Measurements from ENCODE around the gene COL21A1. TPM values are rescaled to one million over a fixed set of nuclear protein-coding genes. Genes with fewer than 3 reads are reported as not detected.

The COL21A1 gene
- total RNA-seq, 2 donors from 2014 or later, result 4.8 to 13.3 TPM

- no peak overlapping the region for H3K4me3 ChIP-seq
- no peaks in the 10 kb centered on the region for H3K4me1 ChIP-seq (replicated peaks)
- TF ChIP-seq POLR2A (IDR thresholded peaks at IDR 0.05) (no peak), CTCF (IDR thresholded peaks at IDR 0.05) (no peak), POLR2AphosphoS5 (IDR thresholded peaks at IDR 0.05) (no peak)
- no peak for DNase-seq (ENCODE audit: low spot score)
- intact Hi-C loops (cut with DNase I), result no loop called here
- WGBS, result 42% methylated on average over 2 of the region's 2 CpGs
- H3K36me3 ChIP-seq, result no peaks in the 10 kb centered on the region
- H3K9me3 ChIP-seq, result no peaks in the 10 kb centered on the region
- peak overlapping the region in 1 of 2 donors; percentile 57 for H3K27ac ChIP-seq
- no peaks in the 10 kb centered on the region for H3K27me3 ChIP-seq (replicated peaks; ENCODE audit: insufficient read depth)
Measured at GRCh38 chr6:56245903-56246351, 1.5 kb downstream of the COL21A1 start.

- Histone ChIP-seq H3K9me3 (no peaks in the 10 kb centered on the region), H3K27ac (no peak overlapping the region), H3K4me3 (no peak overlapping the region), H3K36me3 (no peaks in the 10 kb centered on the region), H3K27me3 (replicated peaks; ENCODE audit: insufficient read depth) (no peaks in the 10 kb centered on the region), H3K4me1 (replicated peaks) (no peaks in the 10 kb centered on the region)
- no peak for TF ChIP-seq CTCF (IDR thresholded peaks at IDR 0.05)
- no peak for TF ChIP-seq POLR2A (IDR thresholded peaks at IDR 0.05)
- no peak for TF ChIP-seq POLR2AphosphoS5 (IDR thresholded peaks at IDR 0.05)
- 93% methylated on average over 3 of the region's 3 CpGs for WGBS
- intact Hi-C loops (cut with DNase I), result no loop called here
- no peak for DNase-seq (ENCODE audit: low spot score)
Measured at GRCh38 chr6:56244528-56245253, 2.7 kb downstream of the COL21A1 start.

- no peak overlapping the region for H3K4me3 ChIP-seq
- DNase-seq (ENCODE audit: low spot score), result no peak
- H3K36me3 ChIP-seq, result no peaks in the 10 kb centered on the region
- no peaks in the 10 kb centered on the region for H3K4me1 ChIP-seq (replicated peaks)
- TF ChIP-seq POLR2A (IDR thresholded peaks at IDR 0.05) (no peak), CTCF (IDR thresholded peaks at IDR 0.05) (no peak), POLR2AphosphoS5 (IDR thresholded peaks at IDR 0.05) (no peak)
- no peak overlapping the region for H3K27ac ChIP-seq
- intact Hi-C loops (cut with DNase I), result no loop called here
- no peaks in the 10 kb centered on the region for H3K27me3 ChIP-seq (replicated peaks; ENCODE audit: insufficient read depth)
- H3K9me3 ChIP-seq, result no peaks in the 10 kb centered on the region
Measured at GRCh38 chr6:56244089-56244488, 3.3 kb downstream of the COL21A1 start.

- Histone ChIP-seq H3K4me1 (replicated peaks) (no peaks in the 10 kb centered on the region), H3K27me3 (replicated peaks; ENCODE audit: insufficient read depth) (no peaks in the 10 kb centered on the region), H3K4me3 (no peak overlapping the region), H3K36me3 (no peaks in the 10 kb centered on the region), H3K9me3 (no peaks in the 10 kb centered on the region), H3K27ac (no peak overlapping the region)
- intact Hi-C loops (cut with DNase I), result no loop called here
- no peak for TF ChIP-seq POLR2AphosphoS5 (IDR thresholded peaks at IDR 0.05)
- no peak for TF ChIP-seq CTCF (IDR thresholded peaks at IDR 0.05)
- TF ChIP-seq POLR2A (IDR thresholded peaks at IDR 0.05), result no peak
- 61% methylated on average over 2 of the region's 2 CpGs for WGBS
- no peak for DNase-seq (ENCODE audit: low spot score)
Measured at GRCh38 chr6:56243518-56244070, 3.8 kb downstream of the COL21A1 start.

- H3K27me3 ChIP-seq (replicated peaks; ENCODE audit: insufficient read depth), result no peaks in the 10 kb centered on the region
- WGBS, result 31% methylated on average over 2 of the region's 2 CpGs
- TF ChIP-seq POLR2AphosphoS5 (IDR thresholded peaks at IDR 0.05) (no peak), CTCF (IDR thresholded peaks at IDR 0.05) (no peak), POLR2A (IDR thresholded peaks at IDR 0.05) (no peak)
- no peak overlapping the region for H3K27ac ChIP-seq
- intact Hi-C loops (cut with DNase I), result no loop called here
- no peak overlapping the region for H3K4me3 ChIP-seq
- H3K4me1 ChIP-seq (replicated peaks), result no peaks in the 10 kb centered on the region
- no peaks in the 10 kb centered on the region for H3K9me3 ChIP-seq
- H3K36me3 ChIP-seq, result no peaks in the 10 kb centered on the region
- DNase-seq (ENCODE audit: low spot score), result no peak
Measured at GRCh38 chr6:56242346-56242745, 5.0 kb downstream of the COL21A1 start.
